GM21526 (cell line): ENCODE data around the gene ATP2A3.

Experiments
- ATAC-seq: cut with Tn5 transposase; IDR thresholded peaks from one replicate; pipeline ENCODE4 v1.9.1; 2021; ENCODE audit warnings: moderate library complexity; ENCODE audit not compliant: unreplicated experiment, low FRiP score

ATP2A3 gene

DNA sequence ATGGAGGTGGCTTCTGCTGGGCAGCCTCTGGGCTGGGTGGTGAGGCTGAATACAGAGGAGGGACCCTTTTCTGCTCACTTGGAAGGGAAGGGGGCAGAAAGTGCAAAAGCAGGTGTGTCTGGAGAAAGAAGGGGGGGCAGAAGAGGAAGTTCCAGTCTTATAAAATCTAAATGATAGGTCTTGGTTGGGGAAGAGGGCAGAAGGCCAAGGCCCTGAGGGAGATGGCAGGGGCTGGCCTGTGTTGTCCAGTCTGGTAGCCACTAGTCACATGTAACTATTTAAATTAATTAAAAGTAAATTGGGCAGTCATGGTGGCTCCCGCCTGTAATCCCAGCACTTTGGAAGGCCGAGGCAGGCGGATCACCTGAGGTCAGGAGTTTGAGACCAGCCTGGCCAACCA is 68.9 kb downstream of the ATP2A3 start:
- ATAC-seq: no peak

DNA sequence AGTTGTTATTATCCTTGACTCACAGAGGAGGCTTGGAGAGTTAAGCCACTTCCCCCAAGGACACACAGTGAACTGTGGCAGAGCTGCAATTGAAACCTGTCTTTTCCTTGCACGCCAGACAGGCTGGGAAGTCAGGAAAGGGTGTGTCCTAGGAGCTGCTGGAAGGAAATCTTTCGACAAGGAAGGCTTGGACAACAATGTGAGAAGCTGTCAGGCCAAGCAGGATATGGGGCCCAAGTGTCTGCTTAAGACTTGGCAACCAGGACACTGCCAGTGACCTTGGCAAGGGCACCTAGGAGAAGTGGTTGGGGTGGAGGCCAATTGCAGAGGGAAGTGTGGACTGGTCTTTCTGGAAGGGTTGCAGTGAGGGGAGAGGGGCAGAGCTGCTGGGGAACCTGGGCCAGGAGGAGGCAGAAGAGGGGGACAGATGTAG is 69.3 kb downstream of the ATP2A3 start:
- ATAC-seq: no peak

GRCh38 chr17:3894188-3894587 is 70.0 kb downstream of the ATP2A3 start:
- no peak for ATAC-seq

DNA sequence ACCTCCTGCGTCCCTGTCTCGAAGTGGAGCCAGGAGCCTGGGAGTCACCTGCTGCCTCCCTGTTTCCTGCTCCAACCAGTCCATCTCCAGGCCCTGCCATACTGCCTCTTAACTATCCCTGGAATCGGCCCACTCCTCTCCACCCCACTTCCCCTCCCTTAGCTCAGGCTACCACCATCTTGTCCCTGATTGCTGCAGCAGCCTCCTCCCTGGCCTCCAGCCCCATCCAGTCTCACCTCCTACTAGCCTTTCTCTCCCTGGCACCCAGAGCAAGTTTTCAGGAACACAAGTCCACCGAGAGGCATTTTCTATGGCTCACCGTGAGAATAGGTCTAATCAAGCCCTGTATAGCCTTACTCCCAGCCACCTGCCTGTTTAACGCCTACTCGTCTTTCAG is 70.5 kb downstream of the ATP2A3 start:
- ATAC-seq: no peak

DNA sequence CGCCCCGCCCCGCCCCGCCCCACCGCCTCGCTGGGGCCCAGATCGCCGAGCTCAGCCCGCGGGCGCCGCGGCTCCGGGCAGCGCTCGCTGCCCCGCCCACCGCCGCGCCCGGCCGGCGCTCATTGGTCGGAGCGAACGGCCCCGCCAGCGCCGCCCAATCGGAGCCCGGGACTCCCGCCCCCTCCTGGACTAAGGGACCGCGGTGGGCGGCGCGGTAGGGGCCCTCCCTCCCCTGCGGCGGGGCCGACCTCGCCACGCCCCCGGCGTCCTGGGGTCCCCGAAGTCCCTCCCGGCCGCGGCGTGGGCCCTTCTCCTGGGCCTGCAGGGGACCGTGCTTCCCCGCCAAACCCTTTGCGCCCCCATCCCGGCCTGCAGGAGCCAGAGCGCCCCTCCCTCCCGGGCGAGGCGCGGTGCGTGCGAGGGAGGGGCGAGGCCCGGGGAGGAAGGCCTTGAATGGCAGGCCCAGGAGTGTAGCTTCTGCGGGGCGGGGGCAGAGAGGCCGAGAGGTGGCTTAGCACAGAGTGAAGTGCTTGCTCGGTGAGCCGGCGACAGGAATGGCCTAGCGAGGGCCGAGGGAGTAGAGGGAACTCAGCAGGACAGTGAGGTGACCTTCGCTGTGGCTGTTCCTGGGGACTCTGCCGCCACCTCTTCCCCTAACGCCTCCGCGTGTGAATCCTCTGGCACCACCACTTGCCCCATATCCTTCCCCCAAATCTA is 71.1 kb downstream of the ATP2A3 start, which contains the start of gene CAMKK1:
CAMKK1 (minus strand) TSS at position 51 of the 717 bp plus-strand sequence. CDS start 7,366 bp downstream, outside the sequence.
- peak; percentile 79 for ATAC-seq

- no peak for ATAC-seq
These were observed 71.9 kb downstream of the ATP2A3 start for GRCh38 chr17:3892095-3892998.

GRCh38 chr17:3891626-3892094 is 72.6 kb downstream of the ATP2A3 start:
- no peak for ATAC-seq

DNA sequence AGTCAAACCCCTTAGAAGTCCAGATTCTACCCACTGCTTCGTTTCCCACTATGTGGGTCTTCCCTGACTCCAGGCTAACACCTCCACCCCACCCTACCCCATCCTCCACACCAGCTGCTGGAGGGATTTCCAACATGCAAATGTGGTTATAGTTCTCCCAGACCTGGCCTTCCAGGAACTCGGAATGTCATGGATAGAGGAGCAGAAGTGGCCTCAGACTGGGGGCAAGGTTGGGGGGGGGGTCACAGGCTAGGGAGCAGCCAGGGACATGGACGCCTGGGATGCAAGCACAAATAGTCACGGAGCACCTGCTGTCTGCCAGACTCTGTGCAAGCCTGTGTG is 73.4 kb downstream of the ATP2A3 start:
- ATAC-seq: no peak

GRCh38 chr17:3890082-3890877 is 74.0 kb downstream of the ATP2A3 start:
- no peak for ATAC-seq

GRCh38 chr17:3889325-3890012 is 74.8 kb downstream of the ATP2A3 start:
- no peak for ATAC-seq

GRCh38 chr17:3888343-3889171 is 75.7 kb downstream of the ATP2A3 start:
- ATAC-seq: no peak

DNA sequence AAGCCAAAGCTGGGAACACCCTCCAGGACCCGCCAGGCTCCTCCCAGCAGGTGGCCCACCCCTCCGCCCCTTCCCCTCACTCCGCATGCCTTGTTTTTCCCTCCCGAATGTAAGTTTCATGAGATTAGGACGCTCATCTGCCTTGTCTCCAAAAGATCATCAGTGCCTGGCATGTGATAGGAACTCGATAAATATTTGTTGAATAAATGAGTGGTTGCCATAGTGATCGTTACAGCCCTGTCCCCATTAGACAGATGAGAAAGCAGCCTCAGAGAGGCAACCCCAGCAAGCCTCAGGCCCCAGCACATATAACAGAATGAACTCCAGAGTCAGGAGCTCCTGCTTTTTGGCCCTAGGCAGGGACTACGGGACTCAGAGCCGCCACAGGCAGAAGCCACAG is 76.4 kb downstream of the ATP2A3 start:
- no peak for ATAC-seq

- ATAC-seq: no peak
These were observed 76.8 kb downstream of the ATP2A3 start for GRCh38 chr17:3887394-3887793.

GRCh38 chr17:3886776-3887175 is 77.5 kb downstream of the ATP2A3 start:
- ATAC-seq: no peak

DNA sequence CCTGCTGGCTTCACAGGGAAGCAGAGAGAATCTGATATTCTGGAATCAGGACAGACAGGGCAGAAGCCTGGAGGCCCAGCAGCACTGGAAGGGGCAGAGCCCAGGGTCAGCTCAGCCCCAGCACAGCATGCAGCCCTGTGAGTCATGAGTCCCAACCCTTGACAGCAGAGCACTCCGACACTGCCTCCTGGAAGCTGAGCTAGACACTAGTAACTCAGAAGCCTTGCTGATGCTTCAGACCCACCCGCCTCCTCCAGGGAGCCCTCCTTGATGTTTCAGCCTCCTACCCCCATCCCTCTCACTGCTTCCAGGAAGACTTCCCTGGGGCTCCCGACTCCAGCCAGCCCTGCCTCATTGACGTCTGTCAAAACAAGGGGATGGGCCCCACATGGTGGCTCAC is 78.3 kb downstream of the ATP2A3 start:
- ATAC-seq: no peak

DNA sequence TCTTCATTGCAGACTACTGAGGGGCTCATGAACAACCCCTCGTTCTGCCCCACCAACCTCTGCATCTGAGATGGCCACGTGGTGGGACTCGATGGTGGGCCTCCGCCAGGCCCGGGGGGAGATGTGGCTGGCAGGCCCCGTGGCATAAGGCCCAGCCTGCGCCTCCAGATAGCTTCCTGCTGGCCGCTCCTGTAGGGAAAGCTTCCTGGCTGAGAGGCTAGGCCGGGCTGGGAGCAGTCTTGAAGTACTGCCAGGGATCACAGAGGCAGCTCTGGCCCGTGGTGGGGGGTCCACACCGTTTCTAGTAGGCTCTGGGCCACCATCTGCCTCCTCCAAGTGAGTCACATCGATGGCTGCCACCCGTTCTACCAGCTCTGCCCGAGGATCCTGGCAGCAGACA is 79.0 kb downstream of the ATP2A3 start:
- ATAC-seq: no peak

DNA sequence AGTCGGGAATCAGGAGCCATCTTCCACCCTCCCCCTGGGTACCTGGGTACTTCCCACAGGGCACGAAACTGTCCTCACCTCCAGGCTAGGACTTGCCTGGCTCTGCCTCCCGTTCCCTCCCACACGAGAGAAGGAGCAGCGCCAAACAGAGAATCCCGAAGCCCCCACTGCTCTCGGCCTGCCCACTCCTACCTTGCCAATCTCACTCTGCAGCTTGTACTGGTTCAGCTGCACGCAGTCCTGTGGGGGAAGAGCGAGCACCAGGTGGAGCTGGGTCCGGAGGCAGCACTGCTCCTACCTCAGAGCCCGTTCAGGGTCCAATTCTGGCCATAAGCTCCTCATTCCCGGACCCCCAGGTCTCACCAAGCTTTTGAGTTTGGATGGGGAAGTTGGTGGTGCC is 80.0 kb downstream of the ATP2A3 start:
- no peak for ATAC-seq

DNA sequence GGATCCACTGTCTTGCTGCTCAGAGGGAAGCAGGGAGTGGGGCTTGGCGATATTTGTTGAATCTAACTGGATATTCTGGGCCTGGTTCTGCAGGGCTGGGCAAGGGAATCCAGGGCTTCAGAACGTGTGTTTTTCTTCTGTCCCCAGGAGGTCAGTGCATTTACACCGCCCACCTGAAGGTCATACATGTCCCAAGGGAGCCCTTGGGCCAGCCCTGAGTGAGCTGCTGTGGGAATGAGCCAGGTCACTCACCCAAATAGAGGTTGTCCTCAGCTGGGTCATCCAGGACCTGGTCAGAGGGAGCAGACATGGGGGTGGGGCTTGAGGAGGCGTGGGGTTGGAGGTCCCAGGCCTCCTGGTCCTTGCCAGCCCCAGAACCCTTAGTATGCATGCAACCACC is 82.0 kb downstream of the ATP2A3 start:
- no peak for ATAC-seq

- no peak for ATAC-seq
These were observed 83.3 kb downstream of the ATP2A3 start for GRCh38 chr17:3880983-3881382.
